Upper lobe of left lung (tissue), 6 donors: ENCODE measurements around the gene GNB5. TPM values are rescaled to one million over a fixed set of nuclear protein-coding genes. Genes with fewer than 3 reads are reported as not detected.

ENCODE experiments used
- ATAC-seq, 2 donors: fragments of 200-7000 bp; cut with Tn5 transposase; one replicate each; pipeline ENCODE4 v1.9.1; 2022; ENCODE audit warnings: mild to moderate bottlenecking in 2 of 2, moderate library complexity in 2 of 2; ENCODE audit not compliant: low FRiP score in 2 of 2
- DNase-seq, 2 donors: peaks; one replicate each; pipeline ENCODE4 v3.0.0-alpha.2; 2019 to 2020
- H3K27ac ChIP-seq, 4 donors: fragments of 200-600 bp; sonication (generic); one replicate each; pipeline ENCODE4 v1.5.1; 2016 to 2019
- H3K27me3 ChIP-seq, 4 donors: fragments of 200-600 bp; sonication (generic); one replicate each; pipeline ENCODE4 v1.5.1; 2017 to 2019
- H3K36me3 ChIP-seq, 4 donors: fragments of 200-600 bp; sonication (generic); one replicate each; pipeline ENCODE4 v1.5.1; 2016 to 2019
- H3K4me1 ChIP-seq, 4 donors: fragments of 200-600 bp; sonication (generic); one replicate each; pipeline ENCODE4 v1.5.1; 2018 to 2019
- H3K4me3 ChIP-seq, 4 donors: fragments of 200-600 bp; sonication (generic); one replicate each; pipeline ENCODE4 v1.5.1; 2017 to 2019; ENCODE audit warnings: mild to moderate bottlenecking in 2 of 4, moderate library complexity in 1 of 4
- H3K9me3 ChIP-seq, 4 donors: fragments of 200-600 bp; sonication (generic); one replicate each; pipeline ENCODE4 v1.5.1; 2018 to 2019
- EP300 ChIP-seq, 4 donors: sonication (generic); formaldehyde crosslinking; IDR thresholded peaks; one replicate each; pipeline ENCODE4 v1.5.1; 2017; ENCODE audit warnings: antibody characterized with exemption in 4 of 4, control low read depth in 2 of 4
- POLR2A ChIP-seq, 4 donors: fragments of 450-650 bp; IDR thresholded peaks; one replicate each; pipeline ENCODE4 v1.5.1; 2016 to 2017; ENCODE audit warnings: antibody characterized with exemption in 4 of 4, mild to moderate bottlenecking in 2 of 4
- POLR2AphosphoS5 ChIP-seq, 2 donors: sonication (generic); formaldehyde crosslinking; IDR thresholded peaks; one replicate each; pipeline ENCODE4 v1.5.1; 2017; ENCODE audit warnings: antibody characterized with exemption in 2 of 2
- WGBS, 2 donors: methylation state at CpG; one replicate each; pipeline ENCODE4 v1.1.5; 2017 to 2018; 5-methylcytosine and 5-hydroxymethylcytosine counted together
- total RNA-seq, 6 donors: library from RNA; depleted of rRNA in 4 of 6; stranded (reverse); fragments of >200 nt in 4 of 6; gene quantifications; one replicate each; pipeline versions ENCODE4 v1.1.0 to v1.2.1, GENCODE V29; 2016 to 2021
- TF ChIP-seq, protein P1 (sequence below), 6 experiments: fragments of 450-650 bp in 4 of 6; fragments of 200-600 bp in 2 of 6; sonication (generic) in 2 of 6; IDR thresholded peaks; one replicate each; pipeline ENCODE4 v1.5.1; 2016 to 2019; ENCODE audit warnings: antibody characterized with exemption in 6 of 6
- donor health status: DM: no; HTN: no; CAD: no; lungs with moderate emphysema.
- donor health status: DM: no; HTN: yes; CAD: no; lungs with severe emphysema.

Gene GNB5
- total RNA-seq, 6 donors from 2014 or later, result 14.7 to 56.8 (median 31.0) TPM

DNA sequence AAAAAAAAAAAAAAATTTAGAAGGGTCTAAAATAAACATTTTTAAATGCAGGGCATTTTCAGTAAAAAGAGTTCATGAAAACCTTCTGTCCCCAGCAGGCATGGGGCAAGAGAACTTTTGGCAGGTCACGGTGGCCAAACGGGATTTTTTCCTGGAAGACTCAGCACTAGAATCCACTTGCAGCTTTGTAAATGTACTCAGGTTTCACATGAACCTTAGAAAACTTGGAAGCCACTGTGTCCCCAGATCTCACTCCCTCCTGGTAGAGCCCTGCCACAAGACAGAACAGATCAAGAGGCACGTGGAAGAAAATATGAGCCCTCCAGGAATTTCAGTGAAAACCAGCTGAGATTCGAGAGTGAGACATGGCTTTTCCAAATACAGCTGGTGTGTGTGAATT, 2.1 kb upstream of the GNB5 start:
- TF ChIP-seq POLR2A (IDR thresholded peaks at IDR 0.05), result no peak
- TF ChIP-seq, protein P1, sequence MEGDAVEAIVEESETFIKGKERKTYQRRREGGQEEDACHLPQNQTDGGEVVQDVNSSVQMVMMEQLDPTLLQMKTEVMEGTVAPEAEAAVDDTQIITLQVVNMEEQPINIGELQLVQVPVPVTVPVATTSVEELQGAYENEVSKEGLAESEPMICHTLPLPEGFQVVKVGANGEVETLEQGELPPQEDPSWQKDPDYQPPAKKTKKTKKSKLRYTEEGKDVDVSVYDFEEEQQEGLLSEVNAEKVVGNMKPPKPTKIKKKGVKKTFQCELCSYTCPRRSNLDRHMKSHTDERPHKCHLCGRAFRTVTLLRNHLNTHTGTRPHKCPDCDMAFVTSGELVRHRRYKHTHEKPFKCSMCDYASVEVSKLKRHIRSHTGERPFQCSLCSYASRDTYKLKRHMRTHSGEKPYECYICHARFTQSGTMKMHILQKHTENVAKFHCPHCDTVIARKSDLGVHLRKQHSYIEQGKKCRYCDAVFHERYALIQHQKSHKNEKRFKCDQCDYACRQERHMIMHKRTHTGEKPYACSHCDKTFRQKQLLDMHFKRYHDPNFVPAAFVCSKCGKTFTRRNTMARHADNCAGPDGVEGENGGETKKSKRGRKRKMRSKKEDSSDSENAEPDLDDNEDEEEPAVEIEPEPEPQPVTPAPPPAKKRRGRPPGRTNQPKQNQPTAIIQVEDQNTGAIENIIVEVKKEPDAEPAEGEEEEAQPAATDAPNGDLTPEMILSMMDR (IDR thresholded peaks at IDR 0.05), result no peak
- TF ChIP-seq POLR2AphosphoS5 (IDR thresholded peaks at IDR 0.05), result no peak
- TF ChIP-seq EP300 (IDR thresholded peaks at IDR 0.05), result no peak
- 70 to 77% methylated on average over 4 of the region's 4 CpGs for WGBS, 2 donors
- ATAC-seq (no peak), DNase-seq (no peak)
- H3K9me3 ChIP-seq, result no peaks in the 10 kb centered on the region
- no peak overlapping the region for H3K27ac ChIP-seq
- H3K27me3 ChIP-seq, result no peaks in the 10 kb centered on the region
- no peak overlapping the region for H3K4me3 ChIP-seq
- no peaks in the 10 kb centered on the region for H3K4me1 ChIP-seq
- H3K36me3 ChIP-seq, result peaks cover 0 to 4% (median 2%) of the 10 kb centered on the region in 4 donors

DNA sequence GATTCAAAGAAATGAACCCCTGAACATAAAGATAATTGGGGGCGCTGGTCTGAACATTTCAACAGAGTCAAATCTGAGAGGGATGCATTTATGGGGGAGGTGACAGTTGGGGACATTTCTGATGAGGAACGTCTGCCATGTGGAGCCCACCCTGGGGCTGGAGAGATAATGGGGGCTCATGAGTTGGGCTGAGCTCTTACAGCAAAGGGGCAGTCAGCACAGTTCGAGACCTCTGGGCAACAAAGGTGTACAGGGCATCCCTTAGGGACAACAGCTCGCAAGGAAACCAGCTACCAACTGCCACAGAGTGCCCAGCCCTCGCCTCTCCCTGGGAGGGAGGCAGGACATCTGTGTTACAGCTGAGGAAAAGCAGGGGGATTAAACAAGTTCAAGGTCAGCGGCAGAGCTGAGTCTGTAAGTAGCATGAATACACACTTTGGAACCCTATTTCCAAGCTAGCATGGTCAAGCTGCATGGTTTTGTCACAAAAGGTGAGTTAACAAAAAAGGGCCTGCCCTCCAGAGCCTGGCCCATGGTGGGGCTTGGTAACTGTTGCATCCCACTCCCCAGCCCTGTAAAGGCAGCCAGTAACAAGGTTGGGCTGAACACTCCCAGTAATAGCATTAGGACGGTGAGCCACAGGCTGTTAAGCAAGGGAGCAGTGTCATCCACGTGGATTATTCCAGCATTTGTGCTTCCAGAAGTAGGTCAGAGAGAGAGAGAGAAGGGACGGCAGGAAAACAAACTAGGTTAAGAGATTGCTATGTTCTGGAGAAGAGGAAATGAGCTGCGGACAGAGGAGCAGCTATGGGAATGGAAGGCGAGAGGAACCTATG, 4.3 kb downstream of the GNB5 start:
- H3K4me3 ChIP-seq, result no peak overlapping the region
- H3K36me3 ChIP-seq, result no peaks in the 10 kb centered on the region
- no peaks in the 10 kb centered on the region for H3K4me1 ChIP-seq
- no peak overlapping the region for H3K27ac ChIP-seq
- WGBS, 2 donors, result 85 to 87% methylated on average over 11 of the region's 11 CpGs
- DNase-seq, result no peak
- no peak for ATAC-seq
- TF ChIP-seq POLR2AphosphoS5 (IDR thresholded peaks at IDR 0.05), result no peak
- TF ChIP-seq POLR2A (IDR thresholded peaks at IDR 0.05), result no peak
- TF ChIP-seq, protein P1 (IDR thresholded peaks at IDR 0.05), result no peak
- TF ChIP-seq EP300 (IDR thresholded peaks at IDR 0.05), result no peak
- H3K27me3 ChIP-seq, result no peaks in the 10 kb centered on the region
- no peaks in the 10 kb centered on the region for H3K9me3 ChIP-seq

DNA sequence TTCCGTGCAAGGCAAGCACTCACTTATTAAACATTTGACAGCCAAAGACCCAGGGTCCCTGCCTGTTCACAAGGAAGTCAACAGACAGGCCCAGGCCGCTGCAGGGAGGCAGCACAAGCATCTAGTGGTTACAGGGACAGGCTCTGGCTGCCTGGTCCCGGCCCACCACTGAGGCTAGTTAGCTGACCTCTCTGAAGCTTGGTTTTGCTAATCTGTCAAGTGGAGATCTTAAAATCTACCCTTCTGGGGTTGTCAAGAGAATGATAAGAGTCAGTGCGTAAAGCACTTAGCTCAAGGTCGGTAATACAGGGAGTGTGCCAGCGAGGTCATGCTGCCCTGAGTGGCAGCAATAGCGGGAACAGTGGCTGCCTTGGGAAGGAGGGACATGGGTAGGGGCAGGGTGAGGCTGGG, 6.0 kb downstream of the GNB5 start:
- DNase-seq (peak in 1 of 2 donors; percentile 47), ATAC-seq (peak in 1 of 2 donors; percentile 58)
- no peaks in the 10 kb centered on the region for H3K36me3 ChIP-seq
- H3K4me1 ChIP-seq, result peaks cover 0 to 7% (median 6%) of the 10 kb centered on the region in 4 donors
- no peaks in the 10 kb centered on the region for H3K27me3 ChIP-seq
- H3K4me3 ChIP-seq, result no peak overlapping the region
- TF ChIP-seq EP300 (IDR thresholded peaks at IDR 0.05), result no peak
- 68 to 74% methylated on average over 6 to 7 of the region's 7 CpGs for WGBS, 2 donors
- no peak overlapping the region for H3K27ac ChIP-seq
- H3K9me3 ChIP-seq, result no peaks in the 10 kb centered on the region

DNA sequence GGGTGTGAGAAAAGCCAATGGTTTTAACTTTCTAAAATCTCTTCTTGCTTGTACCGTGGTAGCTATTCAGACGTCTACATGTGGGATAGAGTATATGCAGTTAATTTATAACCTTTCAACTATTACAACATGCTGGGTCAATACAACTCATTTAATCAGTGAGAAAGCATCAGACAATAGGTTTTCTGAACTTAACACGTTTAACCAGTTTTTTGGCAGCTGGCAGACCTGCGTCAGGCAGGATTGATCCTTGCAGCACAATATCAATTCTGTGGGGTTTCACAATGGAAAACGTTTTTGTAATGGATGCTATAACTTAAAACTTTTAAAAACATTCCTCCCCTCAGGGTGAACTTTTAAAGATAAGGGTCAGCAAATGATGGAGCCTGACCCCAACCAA, 6.5 kb downstream of the GNB5 start:
- Histone ChIP-seq H3K36me3 (no peaks in the 10 kb centered on the region), H3K27ac (no peak overlapping the region), H3K4me3 (no peak overlapping the region), H3K27me3 (no peaks in the 10 kb centered on the region), H3K4me1 (peaks cover 0 to 11% (median 7%) of the 10 kb centered on the region in 4 donors), H3K9me3 (no peaks in the 10 kb centered on the region)
- TF ChIP-seq, protein P1 (IDR thresholded peaks at IDR 0.05), result no peak
- no peak for TF ChIP-seq POLR2AphosphoS5 (IDR thresholded peaks at IDR 0.05)
- no peak for TF ChIP-seq POLR2A (IDR thresholded peaks at IDR 0.05)
- no peak for TF ChIP-seq EP300 (IDR thresholded peaks at IDR 0.05)
- DNase-seq (no peak), ATAC-seq (no peak)
- 57 to 63% methylated on average over 5 of the region's 5 CpGs for WGBS, 2 donors

DNA sequence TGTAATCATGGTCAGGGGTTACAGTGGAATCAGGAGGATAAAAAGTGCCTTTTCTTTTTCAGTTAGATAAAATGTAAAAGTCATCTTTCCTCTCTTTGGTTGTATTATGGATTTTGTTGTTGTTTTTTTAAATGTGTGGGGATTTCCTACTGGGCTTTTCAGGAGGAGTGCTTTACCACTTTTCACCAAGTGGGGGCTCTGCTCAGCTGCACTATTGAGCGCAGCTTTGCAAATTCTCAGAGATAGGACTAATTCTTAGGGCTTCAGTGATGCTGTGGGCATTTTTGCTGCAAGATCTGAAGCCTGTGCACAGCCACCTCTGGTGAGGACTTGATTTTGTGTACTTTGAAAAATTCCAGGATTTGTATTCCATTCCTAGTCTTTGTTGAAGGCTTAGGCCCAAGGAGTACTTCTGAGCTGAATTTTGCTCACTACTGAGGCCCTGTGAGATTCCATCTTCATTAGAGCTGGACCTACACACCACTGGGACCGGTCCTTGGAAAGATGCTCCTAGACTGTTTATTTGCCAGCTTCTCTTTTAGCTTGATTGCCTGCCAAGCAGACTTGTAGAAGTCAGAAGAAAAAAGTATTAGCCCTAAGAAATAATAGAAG, 7.5 kb downstream of the GNB5 start:
- H3K4me1 ChIP-seq, result peaks cover 4 to 15% (median 11%) of the 10 kb centered on the region in 4 donors
- 65 to 71% methylated on average over 2 of the region's 2 CpGs for WGBS, 2 donors
- no peaks in the 10 kb centered on the region for H3K36me3 ChIP-seq
- H3K9me3 ChIP-seq, result no peaks in the 10 kb centered on the region
- no peak overlapping the region for H3K4me3 ChIP-seq
- TF ChIP-seq POLR2AphosphoS5 (IDR thresholded peaks at IDR 0.05) (no peak), POLR2A (IDR thresholded peaks at IDR 0.05) (no peak), EP300 (IDR thresholded peaks at IDR 0.05) (no peak)
- TF ChIP-seq, protein P1 (IDR thresholded peaks at IDR 0.05), result peak in 5 of 6 experiments; percentile 13 to 64 (median 27)
- no peak overlapping the region for H3K27ac ChIP-seq
- no peaks in the 10 kb centered on the region for H3K27me3 ChIP-seq
- no peak for DNase-seq
- ATAC-seq, result no peak
